Fibroblast of the conjunctiva (primary cell): ENCODE results near the gene ITPRIP.

Source experiments
- DNase-seq: peaks from one replicate; pipeline ENCODE4 v3.0.0-alpha.2; 2010; ENCODE audit warnings: low read depth

The ITPRIP gene

DNA sequence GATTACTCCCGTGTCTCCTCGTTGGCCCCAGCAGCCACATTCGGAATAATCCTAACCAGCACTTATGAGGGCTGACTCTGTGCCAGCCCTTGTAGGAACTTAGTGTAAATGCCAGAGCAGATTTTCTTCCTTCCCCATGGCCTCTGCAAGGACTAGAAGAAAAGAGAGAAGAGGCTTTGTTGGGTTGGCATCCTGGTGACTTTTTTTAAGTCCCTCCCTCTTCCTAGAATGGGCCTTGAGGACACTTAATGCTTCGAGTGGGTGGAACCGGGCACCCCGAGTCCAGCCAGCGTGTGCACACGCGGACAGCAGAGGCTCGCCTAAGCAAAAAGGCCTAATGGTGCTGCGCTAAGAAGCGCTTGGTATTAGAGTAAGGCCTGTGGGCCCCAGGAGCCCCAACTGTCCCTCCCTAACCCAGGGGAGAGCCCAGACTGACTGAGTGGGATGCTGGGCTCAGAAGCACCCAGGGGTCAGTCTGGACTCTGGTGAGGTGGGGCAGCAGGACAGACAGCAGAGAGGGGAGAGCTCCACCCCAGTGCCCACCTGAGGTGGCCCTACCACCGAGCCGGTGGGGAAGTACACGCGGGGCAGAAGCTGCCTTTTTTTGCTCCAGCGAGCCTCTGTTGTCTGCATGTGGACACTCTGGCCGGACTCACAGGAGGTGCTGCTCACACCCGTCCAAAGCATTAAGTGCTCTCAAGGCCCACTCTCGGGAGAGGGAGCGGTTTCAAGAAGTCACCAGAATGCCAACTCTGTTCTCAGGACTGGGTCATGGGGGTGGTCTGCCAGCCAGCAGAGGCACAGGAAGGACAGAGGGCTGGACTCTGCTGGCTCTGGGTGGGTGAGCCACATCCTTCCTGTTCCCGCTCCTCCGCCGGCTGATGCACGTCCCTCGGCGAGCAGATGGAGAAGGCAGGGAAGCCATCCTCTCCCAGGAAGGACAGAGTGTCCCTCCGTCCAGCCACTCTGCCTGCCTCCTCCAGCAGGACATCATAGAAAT lies 12.5 kb downstream of the ITPRIP start:
- DNase-seq = no peak

DNA sequence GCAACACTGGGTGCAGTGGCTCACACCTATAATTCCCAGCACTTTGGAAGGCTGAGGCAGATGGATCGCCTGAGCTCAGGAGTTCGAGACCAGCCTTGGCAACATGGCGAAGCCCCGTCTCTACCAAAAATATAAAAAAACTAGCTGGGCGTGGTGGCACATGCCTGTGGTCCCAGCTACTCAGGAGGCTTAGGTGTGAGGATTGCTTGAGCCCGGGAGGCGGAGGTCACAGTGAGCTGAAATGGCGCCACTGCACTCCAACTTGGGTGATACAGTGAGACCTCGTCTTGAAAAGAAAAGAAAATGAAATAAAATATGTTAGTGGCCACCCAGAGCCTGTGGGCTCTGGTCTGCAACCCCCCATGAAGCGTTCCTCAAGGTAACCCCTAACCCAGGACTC lies 13.3 kb downstream of the ITPRIP start:
- DNase-seq = no peak

DNA sequence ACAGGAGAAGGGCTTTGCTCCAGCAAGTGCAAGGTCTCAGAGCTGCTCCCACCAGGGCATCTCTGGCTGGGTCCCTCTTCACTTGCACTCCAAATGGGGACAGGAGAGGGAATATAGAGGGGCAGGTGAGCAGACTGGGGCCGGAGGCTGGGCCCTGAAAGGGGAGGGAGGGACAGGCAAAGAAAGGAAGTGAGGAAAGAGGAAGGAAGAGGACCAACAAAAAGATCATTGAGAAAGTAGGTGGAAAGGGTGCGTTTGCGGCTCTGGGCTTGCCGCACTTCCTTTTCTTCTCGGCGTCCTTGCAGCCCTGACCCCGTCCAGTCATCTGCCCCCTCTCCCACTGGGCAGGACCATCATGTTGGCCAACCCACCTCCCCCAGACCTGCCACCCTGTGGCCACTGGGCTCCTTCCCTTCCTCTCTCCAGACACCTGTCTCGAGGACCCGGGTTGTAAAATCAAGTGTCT lies 14.0 kb downstream of the ITPRIP start:
- no peak for DNase-seq

DNA sequence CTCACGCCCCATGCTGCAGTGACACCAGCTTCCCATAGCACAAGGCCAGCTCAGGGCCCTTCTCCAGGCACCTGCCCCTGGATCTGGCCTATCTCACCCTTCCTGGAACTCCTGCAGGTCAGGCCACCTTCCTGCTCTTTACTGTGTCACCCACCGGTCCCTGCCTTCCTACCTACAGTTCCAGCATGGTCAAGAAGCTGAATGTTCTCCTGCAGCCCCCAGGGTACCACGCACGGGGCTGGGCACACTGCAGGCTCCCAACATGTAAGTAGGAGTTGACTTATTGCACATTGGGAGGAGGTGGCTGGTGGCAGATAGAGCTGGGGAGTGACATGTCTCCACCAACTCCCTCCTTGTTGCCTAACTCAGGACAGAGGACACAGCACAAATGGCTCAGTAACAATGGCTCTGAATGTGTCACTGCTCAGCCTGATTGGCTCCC lies 14.5 kb downstream of the ITPRIP start:
- no peak for DNase-seq

DNA sequence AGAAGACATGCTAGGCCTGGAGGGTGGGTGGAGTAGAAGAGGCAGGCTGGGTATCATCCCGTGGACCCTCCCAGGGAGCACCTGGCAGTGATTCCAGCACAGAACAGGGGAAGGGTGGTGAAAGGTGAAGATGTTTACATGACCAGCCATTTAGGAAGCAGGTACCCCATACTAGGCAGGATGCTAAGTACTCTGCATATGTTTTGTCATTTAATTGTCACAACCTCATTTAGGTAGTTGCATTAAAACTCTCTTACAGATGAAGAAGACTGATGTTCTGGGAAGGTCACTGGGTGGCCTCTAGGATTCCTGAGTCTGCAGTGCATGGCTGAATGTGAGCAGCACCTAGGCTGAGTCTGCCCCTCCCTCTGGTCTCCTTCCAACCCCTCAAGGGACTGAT lies 15.2 kb downstream of the ITPRIP start:
- no peak for DNase-seq

DNA sequence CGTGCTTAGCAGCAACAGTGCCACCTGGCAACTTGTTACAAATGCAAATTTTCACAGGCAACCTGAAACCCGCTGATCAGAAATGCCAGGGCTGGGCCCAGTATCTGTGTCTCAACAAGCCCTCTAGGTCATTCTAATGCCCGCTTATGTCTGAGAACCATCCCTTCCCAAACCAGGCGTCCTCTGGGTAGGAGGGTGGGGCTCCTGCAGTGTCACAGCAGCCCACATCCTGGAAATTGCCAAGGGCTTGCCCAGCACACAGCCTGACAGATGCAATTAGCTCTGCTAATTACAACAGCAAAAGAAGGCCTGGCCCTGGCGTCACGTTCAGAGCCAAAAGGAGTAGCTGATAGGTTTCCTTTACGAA lies 15.9 kb downstream of the ITPRIP start:
- no peak for DNase-seq

DNA sequence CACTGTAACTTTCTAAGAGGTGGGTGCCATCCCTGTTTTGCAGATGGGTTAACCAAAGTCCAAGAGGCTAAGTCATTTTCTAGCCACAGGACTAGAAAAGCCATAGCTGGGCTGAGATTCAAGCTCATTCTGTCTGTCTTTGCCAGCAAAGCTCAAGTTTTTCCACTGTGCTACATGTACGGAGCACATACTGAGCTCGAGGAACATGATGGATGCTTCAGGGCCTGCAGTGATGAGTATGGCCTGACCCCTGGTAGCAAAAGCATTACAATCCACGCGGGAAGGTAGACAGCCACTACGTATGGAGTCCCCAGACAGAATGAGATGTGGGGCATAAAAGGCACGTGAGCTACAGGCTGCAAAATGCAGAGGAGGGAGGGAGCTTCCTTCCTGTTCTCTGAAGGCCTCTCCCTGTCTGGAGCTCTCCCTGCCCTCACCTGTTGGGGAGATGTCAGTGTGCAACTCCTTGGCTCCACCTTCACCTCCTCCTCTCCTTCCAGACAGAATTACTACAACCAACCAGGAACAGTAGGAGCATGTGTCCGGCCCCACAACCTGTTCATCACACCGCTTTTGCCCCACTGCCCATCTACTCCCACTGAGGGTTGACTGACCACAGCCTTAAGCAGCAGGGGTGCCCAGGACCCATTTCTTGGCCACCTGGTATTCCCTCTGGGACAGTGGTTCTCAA lies 16.4 kb downstream of the ITPRIP start:
- no peak for DNase-seq

DNA sequence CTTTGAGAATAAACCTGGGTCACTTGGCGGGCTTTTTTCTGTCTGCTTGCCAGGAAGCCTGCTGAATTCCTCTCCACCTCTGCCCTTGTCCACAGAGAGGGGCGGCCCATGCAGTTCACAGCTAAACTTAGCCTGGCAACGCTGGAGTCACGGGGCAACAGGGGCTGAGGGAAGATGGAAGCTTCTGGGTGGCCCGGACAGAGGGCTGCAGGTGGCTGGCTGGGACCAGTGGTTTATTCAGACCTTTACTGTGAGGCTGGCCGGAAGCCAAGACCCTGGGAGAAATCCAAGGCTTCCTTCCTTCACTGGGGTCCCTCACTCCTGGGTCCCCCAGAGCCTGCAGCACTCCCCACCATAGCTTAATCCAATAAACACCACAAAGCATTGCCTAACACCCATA lies 17.0 kb downstream of the ITPRIP start:
- DNase-seq = no peak

DNA sequence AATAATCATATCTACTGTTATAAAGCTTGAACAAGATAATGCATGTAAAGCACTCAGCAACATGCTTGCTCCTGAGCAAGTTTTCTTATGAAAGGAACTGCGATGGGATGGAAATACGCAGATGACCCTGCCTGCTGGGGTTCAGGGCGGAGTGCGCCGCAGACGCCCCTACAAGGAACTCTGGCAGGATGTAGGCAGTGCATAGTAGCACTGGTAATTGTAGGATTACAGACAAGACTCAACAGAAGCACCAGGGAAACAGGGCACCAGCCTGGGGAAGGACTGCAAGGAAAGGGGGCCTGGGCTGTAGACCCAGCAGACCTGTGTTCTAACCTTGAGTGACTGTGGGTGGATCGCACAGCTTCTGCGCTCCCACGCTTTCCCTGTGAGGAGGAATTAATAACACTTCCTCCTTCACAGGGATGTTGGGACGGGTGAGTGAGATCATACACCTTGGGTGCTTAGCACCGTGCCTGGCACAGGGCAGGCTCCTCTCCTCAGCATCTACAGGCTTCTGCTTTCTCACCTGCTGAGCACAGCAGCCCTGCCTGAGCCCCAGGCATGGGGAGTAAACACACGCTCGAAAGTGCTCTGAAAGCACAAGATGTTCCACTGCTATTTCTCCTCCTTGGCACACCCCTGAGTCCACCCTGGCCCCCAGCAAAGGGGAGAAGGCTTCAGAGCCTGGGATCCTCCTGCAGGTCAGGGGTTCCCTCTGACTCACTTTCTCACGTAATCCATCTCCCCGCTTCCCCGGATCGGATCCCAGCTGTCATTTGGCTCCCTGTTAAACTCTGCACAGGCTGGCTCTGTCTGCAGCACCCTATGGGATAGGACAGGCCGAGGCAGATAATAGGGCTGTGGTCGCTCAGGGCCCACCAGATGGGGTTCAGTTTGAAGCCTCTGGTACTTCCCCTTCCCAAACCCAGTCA lies 19.2 kb downstream of the ITPRIP start:
- no peak for DNase-seq

DNA sequence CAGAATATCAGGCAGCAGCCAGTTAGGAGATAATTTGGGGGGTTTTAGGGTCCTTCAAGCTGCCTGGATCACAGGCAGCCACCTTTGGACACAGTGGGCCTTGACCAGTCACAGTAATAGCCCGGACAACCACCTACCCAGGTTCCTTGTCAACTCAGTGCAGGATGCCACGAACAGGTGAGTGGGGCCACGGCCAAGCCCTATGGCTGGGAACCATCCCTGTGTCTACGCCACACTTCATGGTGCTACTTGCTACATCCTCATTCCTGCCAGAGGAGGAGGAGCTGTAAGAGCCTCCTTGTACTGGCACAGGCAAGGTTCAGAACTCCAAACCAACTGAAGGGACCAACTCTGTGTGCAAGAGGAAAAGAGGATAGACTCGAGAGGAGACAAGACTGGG lies 19.9 kb downstream of the ITPRIP start:
- no peak for DNase-seq

DNA sequence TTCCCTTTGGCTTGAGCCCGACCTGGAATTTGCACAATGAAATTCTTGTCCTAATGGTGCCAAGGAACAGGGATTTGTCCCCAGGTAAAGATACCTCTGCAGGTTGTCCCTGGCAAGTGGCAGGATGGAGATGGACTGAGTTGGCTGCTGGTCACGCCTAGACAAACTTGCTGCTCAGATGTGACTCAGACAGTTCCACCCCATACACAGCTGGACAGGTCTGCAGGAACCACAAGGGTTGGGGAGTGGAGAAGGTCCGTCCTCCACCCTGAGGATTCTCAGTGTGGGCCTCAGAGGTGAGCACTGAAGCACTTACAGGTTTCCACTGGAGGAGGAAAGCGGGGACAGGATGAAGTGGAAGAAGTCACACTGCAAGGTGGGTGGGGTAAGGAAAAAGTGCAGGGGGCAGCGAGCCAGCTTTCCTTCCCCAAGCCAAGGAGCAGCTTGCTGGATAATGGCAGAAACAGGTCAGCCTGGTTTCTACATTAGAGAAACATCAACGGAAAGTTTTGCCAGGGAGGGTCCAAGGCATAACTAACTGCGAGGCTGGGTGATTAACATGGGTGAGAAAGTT lies 20.5 kb downstream of the ITPRIP start:
- no peak for DNase-seq

DNA sequence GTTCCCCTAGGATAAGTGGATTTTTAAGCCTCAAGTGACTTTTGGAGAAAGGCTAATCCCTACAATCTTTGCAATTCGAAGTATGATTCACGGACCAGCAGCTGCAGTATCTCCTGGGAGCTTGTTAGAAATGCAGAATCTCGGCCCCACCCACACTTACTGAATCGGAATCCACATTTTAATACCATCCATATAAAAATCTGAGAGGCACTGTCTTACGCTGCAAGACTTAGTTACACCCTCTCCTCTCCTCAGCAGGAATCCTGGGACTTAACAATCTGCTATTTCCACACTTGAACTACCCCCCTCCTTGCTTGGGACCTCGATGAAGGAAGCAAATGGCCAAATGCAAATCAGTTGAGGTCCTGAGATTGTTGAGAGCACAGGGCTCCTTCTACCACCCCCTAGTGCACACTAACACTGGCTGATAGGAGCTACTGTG lies 21.0 kb downstream of the ITPRIP start:
- no peak for DNase-seq

DNA sequence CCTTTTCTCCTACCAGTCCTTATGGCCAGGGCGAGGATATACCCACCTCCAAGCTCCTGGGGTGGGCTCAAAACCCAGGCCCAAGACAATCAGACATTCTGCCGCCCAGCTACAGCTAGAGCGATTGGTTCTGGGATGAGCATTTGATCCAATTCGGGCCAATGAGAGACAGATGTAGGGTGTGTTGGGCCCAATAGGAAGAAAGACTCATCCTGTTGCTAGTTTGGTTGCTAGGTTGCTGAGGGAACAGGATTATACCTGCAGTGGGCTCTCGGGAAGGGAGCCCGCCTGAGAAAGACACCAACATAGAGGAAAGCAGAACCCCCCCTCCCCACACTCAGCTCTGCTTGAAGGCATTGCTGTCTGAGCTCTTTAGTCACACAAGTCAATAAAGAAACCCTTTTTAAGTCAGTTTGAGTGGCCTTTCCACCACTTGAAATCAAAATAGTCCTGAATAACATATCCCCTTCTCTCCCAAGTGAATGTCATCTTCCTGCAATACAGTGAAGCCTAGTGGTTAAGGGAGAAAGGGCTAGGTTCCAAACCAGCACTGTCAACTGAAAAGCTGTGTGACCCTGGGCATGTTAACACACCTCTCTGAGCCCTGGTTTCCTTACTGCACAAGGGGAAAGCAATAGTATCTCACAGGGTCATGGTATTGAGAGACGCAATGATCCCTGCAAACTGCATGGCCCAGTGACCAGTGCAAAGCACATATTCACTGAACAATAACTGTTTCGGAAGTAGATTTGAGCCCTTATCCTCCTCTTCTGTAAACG lies 21.8 kb downstream of the ITPRIP start:
- DNase-seq = no peak

DNA sequence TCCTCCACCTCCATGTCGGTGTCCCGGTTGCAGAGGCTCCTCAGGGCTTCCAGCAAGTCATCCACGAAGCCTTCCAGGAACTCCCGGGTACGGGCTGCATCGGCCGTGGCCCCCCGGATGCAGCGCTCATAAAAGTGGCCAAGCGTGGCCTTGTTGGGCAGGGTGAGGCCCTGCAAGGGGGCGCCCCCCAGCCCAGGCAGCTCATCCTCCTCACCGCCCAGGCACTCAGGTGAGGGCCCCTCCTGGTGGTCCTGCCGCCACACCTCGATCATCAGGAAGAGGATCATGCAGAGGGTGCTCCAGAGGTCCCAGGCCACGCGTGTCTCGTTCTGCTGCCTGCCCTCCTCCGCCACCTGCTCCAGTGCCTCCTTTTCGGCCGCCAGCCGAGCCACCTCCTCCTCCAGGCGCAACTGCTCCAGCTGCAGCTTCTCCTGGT lies 22.8 kb downstream of the ITPRIP start:
- DNase-seq = no peak

DNA sequence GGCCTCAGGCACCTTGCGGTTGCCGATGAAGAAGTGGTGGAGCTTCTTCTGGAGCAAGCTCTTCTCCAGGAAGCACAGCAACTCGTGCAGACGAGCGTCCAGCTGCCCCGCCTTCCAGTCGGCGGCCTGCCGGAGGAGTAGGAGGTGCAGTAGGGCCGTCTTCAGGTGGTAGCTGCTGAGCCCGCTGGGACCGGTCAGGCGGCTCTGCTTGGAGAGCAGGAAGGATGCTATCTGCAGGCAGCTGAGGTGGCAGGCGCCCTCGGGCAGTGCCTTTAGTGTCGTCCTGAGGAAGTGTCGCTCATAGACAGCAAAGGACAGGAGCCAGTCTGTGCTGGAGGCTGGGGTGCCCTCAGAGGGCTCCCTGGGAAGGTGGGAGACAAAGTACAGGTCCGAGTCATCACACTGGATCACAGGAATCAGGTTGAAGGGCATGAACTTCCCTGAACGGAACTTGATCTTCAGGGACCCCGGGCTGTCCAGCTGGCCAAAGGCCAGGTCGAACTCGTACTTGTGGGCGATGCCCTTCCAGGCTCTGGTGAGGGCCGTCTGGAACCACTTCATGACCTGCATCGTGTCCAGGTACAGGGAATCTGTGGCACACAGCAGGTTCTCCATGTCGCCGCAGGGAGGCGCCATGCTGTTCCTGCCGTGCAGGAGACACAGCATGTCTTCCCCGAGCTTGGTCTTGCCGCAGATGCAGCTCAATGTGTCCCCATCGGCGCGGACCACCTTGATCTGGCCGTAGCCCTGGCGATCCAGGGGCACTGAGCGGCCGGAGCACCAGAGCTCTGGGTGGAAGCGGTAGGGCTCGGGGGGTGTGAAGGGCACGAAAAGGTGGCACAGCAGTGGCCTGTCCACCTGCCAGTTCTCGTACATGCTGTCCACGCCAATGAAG lies 23.4 kb downstream of the ITPRIP start:
- DNase-seq = no peak

DNA sequence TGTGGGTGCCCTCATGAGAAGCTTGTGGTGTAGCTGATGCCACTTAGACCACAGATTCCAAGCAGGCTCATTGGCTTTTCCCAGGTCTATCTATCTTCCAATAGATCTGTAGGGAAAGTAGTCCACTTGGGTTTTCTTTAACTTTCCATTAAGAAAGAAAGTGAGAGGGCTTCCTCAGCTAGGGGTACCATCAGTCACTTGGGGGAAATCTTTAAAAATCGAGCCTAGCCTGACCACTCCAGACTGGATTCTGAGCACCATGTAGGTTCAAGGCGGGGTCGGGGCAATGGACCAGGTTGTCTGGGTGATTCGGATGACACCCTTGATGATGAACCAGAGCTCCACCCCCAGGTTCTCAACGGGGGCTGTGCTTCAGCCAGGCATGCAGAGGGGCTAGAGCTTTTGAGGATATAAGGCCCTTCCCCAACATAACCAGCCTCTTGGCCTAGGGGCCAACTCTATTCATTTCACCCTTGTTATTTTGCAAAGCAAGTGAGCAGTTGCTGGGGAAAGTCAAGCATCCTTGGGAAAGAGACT lies 27.0 kb downstream of the ITPRIP start:
- DNase-seq = no peak

DNA sequence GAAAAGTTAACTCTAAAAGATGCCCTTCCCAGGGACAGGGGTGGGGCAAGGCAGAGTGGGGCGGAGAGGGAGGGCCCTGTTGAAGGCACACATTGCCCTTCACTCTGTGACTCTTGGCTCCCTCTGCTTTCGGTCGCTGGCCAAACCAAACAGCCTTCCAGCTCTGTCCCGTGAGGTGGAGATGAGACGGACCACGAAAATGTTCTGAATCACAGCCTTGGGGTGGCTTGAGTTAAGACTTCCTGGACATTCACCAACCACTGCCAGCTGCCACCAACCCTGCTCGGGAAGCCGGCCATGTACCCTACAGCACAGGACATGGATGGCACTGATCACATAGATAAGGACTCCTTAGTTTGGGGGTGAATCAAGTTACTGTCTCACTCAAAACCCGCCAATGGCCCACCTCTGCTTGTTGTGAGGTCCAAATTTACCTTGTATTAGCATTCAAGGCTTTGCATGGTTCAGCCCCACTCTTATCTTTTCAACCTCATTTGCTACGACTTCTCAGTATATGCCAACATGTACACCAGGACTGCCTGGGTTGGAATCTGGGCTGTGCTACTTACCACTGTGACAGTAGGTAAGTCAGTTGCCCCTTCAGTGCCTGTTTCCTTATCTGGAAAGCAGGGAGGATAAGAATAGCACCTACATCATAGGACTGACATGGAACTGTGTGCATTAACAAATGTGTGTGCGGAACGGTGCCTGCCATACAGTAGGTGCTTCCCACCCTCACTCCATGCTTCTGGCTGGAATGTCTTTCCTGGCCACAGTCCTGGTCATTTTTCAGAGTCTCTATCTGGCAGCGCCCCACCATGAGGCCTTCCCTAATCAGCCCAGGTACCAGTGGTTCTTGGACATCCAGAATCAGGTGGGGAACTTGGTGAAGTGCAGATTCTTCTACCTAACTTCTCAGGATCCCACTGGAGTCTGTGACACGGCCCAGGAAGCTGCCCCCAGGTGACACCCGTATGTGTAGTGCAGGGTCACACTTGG lies 28.0 kb downstream of the ITPRIP start:
- no peak for DNase-seq

DNA sequence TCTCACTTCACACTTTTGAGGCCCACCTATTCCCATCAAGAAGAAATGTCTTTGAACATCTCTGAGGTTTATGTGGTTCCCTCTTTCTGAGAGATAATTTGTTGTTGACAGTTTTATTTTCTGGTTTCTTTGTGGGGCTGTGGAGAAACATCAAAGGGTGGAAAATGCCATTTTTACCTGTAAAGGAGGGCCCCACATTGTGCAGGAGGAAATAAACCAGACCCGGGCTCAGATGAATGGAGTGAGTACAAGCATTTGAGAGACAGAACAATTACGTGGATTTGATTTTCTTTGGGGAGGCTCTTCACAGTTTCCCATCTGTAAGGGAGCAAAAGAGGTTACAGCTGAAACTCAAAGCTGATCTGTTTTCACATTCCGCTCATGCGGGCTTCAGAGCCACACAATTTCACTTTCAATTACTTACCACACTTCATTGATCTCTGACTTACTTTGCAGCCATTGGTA lies 29.8 kb downstream of the ITPRIP start:
- DNase-seq = no peak
